SK-N-SH treated with all-trans-retinoic acid at 6 μM for 48 hours (cell line): ENCODE measurements around the gene TMED7.

ENCODE experiments used
- ATAC-seq: fragments of 200-7000 bp; cut with Tn5 transposase; 3 replicates; pipeline ENCODE4 v1.9.1; 2020; ENCODE audit warnings: mild to moderate bottlenecking, moderate library complexity
- ARNTL ChIP-seq: fragments of 450-650 bp; formaldehyde crosslinking; IDR thresholded peaks from 2 replicates; pipeline ENCODE4 v1.5.0; 2020; ENCODE audit warnings: low read depth, mild to moderate bottlenecking, moderate library complexity, borderline replicate concordance
- CREB5 ChIP-seq: fragments of 250-450 bp; sonication (Bioruptor Pico); IDR thresholded peaks from 2 replicates; pipeline ENCODE4 v1.5.1; 2020; ENCODE audit warnings: low read depth, mild to moderate bottlenecking, moderate library complexity
- CSDC2 ChIP-seq: fragments of 250-450 bp; sonication (Bioruptor Pico); IDR thresholded peaks from 2 replicates; pipeline ENCODE4 v1.5.0; 2020; ENCODE audit warnings: mild to moderate bottlenecking, moderate library complexity
- CSRNP3 ChIP-seq: fragments of 250-450 bp; sonication (Bioruptor Pico); IDR thresholded peaks from 2 replicates; pipeline ENCODE4 v1.5.1; 2021; ENCODE audit warnings: mild to moderate bottlenecking, moderate library complexity
- ESRRG ChIP-seq: fragments of 250-450 bp; sonication (Bioruptor Pico); IDR thresholded peaks from 2 replicates; pipeline ENCODE4 v1.6.1; 2021; ENCODE audit warnings: mild to moderate bottlenecking
- GLIS3 ChIP-seq: fragments of 250-450 bp; sonication (Bioruptor Pico); IDR thresholded peaks from 2 replicates; pipeline ENCODE4 v1.5.0; 2020; ENCODE audit warnings: mild to moderate bottlenecking, moderate library complexity
- ISL1 ChIP-seq: fragments of 250-450 bp; sonication (Bioruptor Pico); IDR thresholded peaks from 2 replicates; pipeline ENCODE4 v2.1.2; 2022; ENCODE audit warnings: mild to moderate bottlenecking, moderate library complexity
- OSR1 ChIP-seq: fragments of 250-450 bp; sonication (Bioruptor Pico); IDR thresholded peaks from 2 replicates; pipeline ENCODE4 v1.8.0; 2022; ENCODE audit warnings: moderate library complexity, mild to moderate bottlenecking, inconsistent platforms
- PPARA ChIP-seq: fragments of 250-450 bp; sonication (Bioruptor Pico); IDR thresholded peaks from 2 replicates; pipeline ENCODE4 v1.5.0; 2020; ENCODE audit warnings: mild to moderate bottlenecking, borderline replicate concordance
- RARB ChIP-seq: fragments of 250-450 bp; sonication (Bioruptor Pico); IDR thresholded peaks from 2 replicates; pipeline ENCODE4 v1.8.0; 2021; ENCODE audit warnings: mild to moderate bottlenecking, moderate library complexity
- SNAI2 ChIP-seq: fragments of 250-450 bp; sonication (Bioruptor Pico); IDR thresholded peaks from 2 replicates; pipeline ENCODE4 v1.5.0; 2020; ENCODE audit warnings: mild to moderate bottlenecking, moderate library complexity
- TCF4 ChIP-seq: fragments of 250-450 bp; sonication (Bioruptor Pico); IDR thresholded peaks from 2 replicates; pipeline ENCODE4 v1.8.0; 2021; ENCODE audit warnings: mild to moderate bottlenecking, moderate library complexity, borderline replicate concordance
- TOX ChIP-seq: fragments of 250-450 bp; sonication (Bioruptor Pico); IDR thresholded peaks from 2 replicates; pipeline ENCODE4 v1.8.0; 2021; ENCODE audit warnings: mild to moderate bottlenecking, moderate library complexity, borderline replicate concordance
- TSHZ2 ChIP-seq: fragments of 250-450 bp; sonication (Bioruptor Pico); IDR thresholded peaks from 2 replicates; pipeline ENCODE4 v1.5.0; 2020; ENCODE audit warnings: mild to moderate bottlenecking, moderate library complexity
- ZC3H10 ChIP-seq: fragments of 250-450 bp; sonication (Bioruptor Pico); IDR thresholded peaks from 2 replicates; pipeline ENCODE4 v1.5.1; 2021; ENCODE audit warnings: mild to moderate bottlenecking, moderate library complexity
- ZFP3 ChIP-seq: fragments of 250-450 bp; sonication (Bioruptor Pico); IDR thresholded peaks from 2 replicates; pipeline ENCODE4 v1.5.0; 2020; ENCODE audit warnings: mild to moderate bottlenecking, moderate library complexity
- ZFP30 ChIP-seq: fragments of 450-650 bp; formaldehyde crosslinking; IDR thresholded peaks from 2 replicates; pipeline ENCODE4 v1.5.0; 2022; ENCODE audit warnings: mild to moderate bottlenecking, moderate library complexity
- ZNF565 ChIP-seq: fragments of 450-650 bp; formaldehyde crosslinking; conservative IDR thresholded peaks from 2 replicates; pipeline ENCODE4 v1.5.0; 2020; ENCODE audit warnings: low read depth, mild to moderate bottlenecking, moderate library complexity
- ZNF70 ChIP-seq: fragments of 450-650 bp; formaldehyde crosslinking; IDR thresholded peaks from 2 replicates; pipeline ENCODE4 v1.5.0; 2020; ENCODE audit warnings: mild to moderate bottlenecking, moderate library complexity
- ZNF8 ChIP-seq: fragments of 450-650 bp; formaldehyde crosslinking; IDR thresholded peaks from 2 replicates; pipeline ENCODE4 v1.5.0; 2020; ENCODE audit warnings: mild to moderate bottlenecking, moderate library complexity
- TF ChIP-seq, protein P1 (sequence below): fragments of 250-450 bp; sonication (Bioruptor Pico); IDR thresholded peaks from 2 replicates; pipeline ENCODE4 v1.8.0; 2021; ENCODE audit warnings: low read depth, mild to moderate bottlenecking, moderate library complexity, borderline replicate concordance
- TF ChIP-seq, protein P2 (sequence below): fragments of 250-450 bp; sonication (Bioruptor Pico); IDR thresholded peaks from 2 replicates; pipeline ENCODE4 v1.8.0; 2020; ENCODE audit warnings: mild to moderate bottlenecking, moderate library complexity, borderline replicate concordance

TMED7 gene

GRCh38 chr5:115573133-115573532, 52.7 kb downstream of the TMED7 start:
- ATAC-seq: peak; percentile 80
- no peak for TF ChIP-seq PPARA (CRISPR knock-in tag)
- TF ChIP-seq ZFP3 (CRISPR knock-in tag): no peak
- TF ChIP-seq CSDC2 (CRISPR knock-in tag): no peak
- no peak for TF ChIP-seq RARB (CRISPR knock-in tag)
- peak; percentile 23; the same call in 1 of the 2 replicates for TF ChIP-seq ISL1 (CRISPR knock-in tag)
- TF ChIP-seq OSR1 (CRISPR knock-in tag): no peak
- TF ChIP-seq TSHZ2: no peak
- no peak for TF ChIP-seq TCF4 (CRISPR knock-in tag)

DNA sequence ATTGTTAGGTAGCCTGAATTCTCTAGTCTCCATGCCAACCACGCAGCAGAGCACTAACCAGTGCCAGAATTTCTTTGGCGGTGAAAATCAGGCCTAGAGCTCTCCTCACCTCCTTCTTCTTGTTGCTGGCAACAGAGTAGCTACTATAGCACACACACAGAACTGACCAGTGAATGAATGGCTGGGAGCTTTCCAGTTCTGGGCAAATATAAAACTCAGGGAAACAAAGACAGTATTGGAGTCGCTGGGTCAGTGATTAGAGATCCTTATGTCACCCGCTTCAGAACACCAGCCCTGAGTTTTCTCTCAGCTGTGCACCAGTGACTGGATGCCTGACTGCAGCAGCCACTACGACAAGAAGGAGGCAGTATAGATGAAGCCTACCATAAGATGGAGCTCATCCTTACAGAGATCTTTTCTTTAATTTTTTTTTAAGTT, 54.4 kb downstream of the TMED7 start:
- TF ChIP-seq, protein P1, sequence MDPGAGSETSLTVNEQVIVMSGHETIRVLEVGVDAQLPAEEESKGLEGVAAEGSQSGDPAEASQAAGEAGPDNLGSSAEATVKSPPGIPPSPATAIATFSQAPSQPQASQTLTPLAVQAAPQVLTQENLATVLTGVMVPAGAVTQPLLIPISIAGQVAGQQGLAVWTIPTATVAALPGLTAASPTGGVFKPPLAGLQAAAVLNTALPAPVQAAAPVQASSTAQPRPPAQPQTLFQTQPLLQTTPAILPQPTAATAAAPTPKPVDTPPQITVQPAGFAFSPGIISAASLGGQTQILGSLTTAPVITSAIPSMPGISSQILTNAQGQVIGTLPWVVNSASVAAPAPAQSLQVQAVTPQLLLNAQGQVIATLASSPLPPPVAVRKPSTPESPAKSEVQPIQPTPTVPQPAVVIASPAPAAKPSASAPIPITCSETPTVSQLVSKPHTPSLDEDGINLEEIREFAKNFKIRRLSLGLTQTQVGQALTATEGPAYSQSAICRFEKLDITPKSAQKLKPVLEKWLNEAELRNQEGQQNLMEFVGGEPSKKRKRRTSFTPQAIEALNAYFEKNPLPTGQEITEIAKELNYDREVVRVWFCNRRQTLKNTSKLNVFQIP (CRISPR knock-in tag): no peak
- TF ChIP-seq GLIS3: no peak
- TF ChIP-seq TOX (CRISPR knock-in tag): no peak
- no peak for TF ChIP-seq ISL1 (CRISPR knock-in tag)
- TF ChIP-seq ZNF8: no peak
- no peak for TF ChIP-seq ZNF70 (CRISPR knock-in tag)
- TF ChIP-seq CSRNP3 (CRISPR knock-in tag): no peak
- no peak for TF ChIP-seq CREB5 (CRISPR knock-in tag)
- no peak for TF ChIP-seq ZC3H10 (CRISPR knock-in tag)
- no peak for TF ChIP-seq ARNTL (CRISPR knock-in tag)
- no peak for TF ChIP-seq ZNF565
- no peak for TF ChIP-seq SNAI2 (CRISPR knock-in tag)
- no peak for TF ChIP-seq ESRRG (CRISPR knock-in tag)
- TF ChIP-seq, protein P2, sequence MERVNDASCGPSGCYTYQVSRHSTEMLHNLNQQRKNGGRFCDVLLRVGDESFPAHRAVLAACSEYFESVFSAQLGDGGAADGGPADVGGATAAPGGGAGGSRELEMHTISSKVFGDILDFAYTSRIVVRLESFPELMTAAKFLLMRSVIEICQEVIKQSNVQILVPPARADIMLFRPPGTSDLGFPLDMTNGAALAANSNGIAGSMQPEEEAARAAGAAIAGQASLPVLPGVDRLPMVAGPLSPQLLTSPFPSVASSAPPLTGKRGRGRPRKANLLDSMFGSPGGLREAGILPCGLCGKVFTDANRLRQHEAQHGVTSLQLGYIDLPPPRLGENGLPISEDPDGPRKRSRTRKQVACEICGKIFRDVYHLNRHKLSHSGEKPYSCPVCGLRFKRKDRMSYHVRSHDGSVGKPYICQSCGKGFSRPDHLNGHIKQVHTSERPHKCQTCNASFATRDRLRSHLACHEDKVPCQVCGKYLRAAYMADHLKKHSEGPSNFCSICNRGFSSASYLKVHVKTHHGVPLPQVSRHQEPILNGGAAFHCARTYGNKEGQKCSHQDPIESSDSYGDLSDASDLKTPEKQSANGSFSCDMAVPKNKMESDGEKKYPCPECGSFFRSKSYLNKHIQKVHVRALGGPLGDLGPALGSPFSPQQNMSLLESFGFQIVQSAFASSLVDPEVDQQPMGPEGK (CRISPR knock-in tag): no peak
- ATAC-seq: no peak

- ATAC-seq: no peak
- TF ChIP-seq, protein P2 (CRISPR knock-in tag): no peak
- TF ChIP-seq CSRNP3 (CRISPR knock-in tag) (no peak), PPARA (CRISPR knock-in tag) (no peak), ZNF70 (CRISPR knock-in tag) (no peak), RARB (CRISPR knock-in tag) (no peak), ISL1 (CRISPR knock-in tag) (no peak), ESRRG (CRISPR knock-in tag) (no peak), TSHZ2 (no peak), SNAI2 (CRISPR knock-in tag) (no peak), ZNF8 (no peak), ARNTL (CRISPR knock-in tag) (no peak), ZFP30 (CRISPR knock-in tag) (no peak), ZNF565 (no peak), OSR1 (CRISPR knock-in tag) (no peak)
These were observed 57.2 kb downstream of the TMED7 start for GRCh38 chr5:115568668-115569067.
